H9 (cell line): ENCODE data around the gene EAF1. TPM values are rescaled to one million over a fixed set of nuclear protein-coding genes. Genes with fewer than 3 reads are reported as not detected.

Source experiments
- DNase-seq: peaks from one replicate; pipeline ENCODE4 v3.0.0-alpha.2; 2017
- H2AFZ ChIP-seq: one replicate; pipeline ENCODE4 v1.6.1; 2013; ENCODE audit warnings: mild to moderate bottlenecking, low read length, control low read depth, moderate library complexity
- H2AK5ac ChIP-seq: 2 replicates; pipeline ENCODE4 v1.6.1; 2013; ENCODE audit warnings: low read length, control low read depth, mixed read lengths; ENCODE audit not compliant: insufficient read length
- H2BK120ac ChIP-seq: one replicate; pipeline ENCODE4 v1.6.1; 2013; ENCODE audit warnings: low read depth, mild to moderate bottlenecking, low read length, control low read depth, inconsistent platforms; ENCODE audit not compliant: poor library complexity, severe bottlenecking
- H2BK12ac ChIP-seq: 2 replicates; pipeline ENCODE4 v1.6.1; 2013; ENCODE audit warnings: low read length, control low read depth, mixed read lengths, low read depth; ENCODE audit not compliant: insufficient read length
- H2BK15ac ChIP-seq: 2 replicates; pipeline ENCODE4 v1.6.1; 2013; ENCODE audit warnings: low read depth, low read length, control low read depth
- H2BK20ac ChIP-seq: one replicate; pipeline ENCODE4 v1.6.1; 2013; ENCODE audit warnings: low read depth, mild to moderate bottlenecking, low read length, control low read depth, inconsistent platforms; ENCODE audit not compliant: poor library complexity, severe bottlenecking
- H2BK5ac ChIP-seq: 2 replicates; pipeline ENCODE4 v1.6.1; 2013; ENCODE audit warnings: low read length, control low read depth, mixed read lengths; ENCODE audit not compliant: insufficient read length
- H3K14ac ChIP-seq: 2 replicates; pipeline ENCODE4 v1.6.1; 2013; ENCODE audit warnings: low read length, control low read depth; ENCODE audit not compliant: insufficient read depth
- H3K18ac ChIP-seq: 2 replicates; pipeline ENCODE4 v1.6.1; 2013; ENCODE audit warnings: low read depth, mild to moderate bottlenecking, mixed read lengths, low read length, control low read depth; ENCODE audit not compliant: insufficient read length
- H3K23ac ChIP-seq: 2 replicates; pipeline ENCODE4 v1.6.1; 2013; ENCODE audit warnings: low read length, control low read depth, mixed read lengths, low read depth; ENCODE audit not compliant: insufficient read length
- H3K23me2 ChIP-seq: 2 replicates; pipeline ENCODE4 v1.6.1; 2013; ENCODE audit warnings: low read depth, mild to moderate bottlenecking, mixed read lengths, low read length, control low read depth; ENCODE audit not compliant: insufficient read length, poor library complexity, severe bottlenecking
- H3K27ac ChIP-seq: 2 replicates; pipeline ENCODE4 v1.5.1; 2013; ENCODE audit warnings: low read length, control low read depth, mixed read lengths, low read depth; ENCODE audit not compliant: insufficient read length
- H3K27me3 ChIP-seq: 2 replicates; pipeline ENCODE4 v1.6.1; 2013; ENCODE audit warnings: low read length, control low read depth, inconsistent platforms; ENCODE audit not compliant: insufficient read depth
- H3K4ac ChIP-seq: 2 replicates; pipeline ENCODE4 v1.6.1; 2013; ENCODE audit warnings: low read depth, mild to moderate bottlenecking, control low read depth, inconsistent platforms, low read length, moderate library complexity
- H3K4me1 ChIP-seq: 2 replicates; pipeline ENCODE4 v1.6.1; 2013; ENCODE audit warnings: low read length, control low read depth, inconsistent platforms; ENCODE audit not compliant: insufficient read depth
- H3K4me2 ChIP-seq: 2 replicates; pipeline ENCODE4 v1.6.1; 2013; ENCODE audit warnings: low read length, control low read depth, mixed read lengths; ENCODE audit not compliant: insufficient read length, insufficient read depth
- H3K56ac ChIP-seq: 2 replicates; pipeline ENCODE4 v1.6.1; 2013; ENCODE audit warnings: low read depth, mild to moderate bottlenecking, mixed read lengths, low read length, control low read depth; ENCODE audit not compliant: insufficient read length
- H3K79me1 ChIP-seq: 2 replicates; pipeline ENCODE4 v1.6.1; 2013; ENCODE audit warnings: low read depth, mild to moderate bottlenecking, moderate library complexity, low read length, control low read depth, inconsistent platforms; ENCODE audit not compliant: insufficient read depth, poor library complexity, severe bottlenecking
- H3K79me2 ChIP-seq: 2 replicates; pipeline ENCODE4 v1.6.1; 2013; ENCODE audit warnings: low read length, control low read depth, inconsistent platforms; ENCODE audit not compliant: insufficient read depth
- H3K9ac ChIP-seq: 2 replicates; pipeline ENCODE4 v1.6.1; 2013; ENCODE audit warnings: low read length, control low read depth, mixed read lengths; ENCODE audit not compliant: insufficient read length; ENCODE audit errors: extremely low read depth
- H3K9me3 ChIP-seq: one replicate; pipeline ENCODE4 v1.6.1; 2013; ENCODE audit warnings: low read depth, low read length, inconsistent platforms; ENCODE audit not compliant: control insufficient read depth
- H3T11ph ChIP-seq: one replicate; pipeline ENCODE4 v1.6.1; 2013; ENCODE audit warnings: mild to moderate bottlenecking, low read length, control low read depth, inconsistent platforms
- H4K20me1 ChIP-seq: one replicate; pipeline ENCODE4 v1.6.1; 2013; ENCODE audit not compliant: control insufficient read depth, insufficient read length, insufficient read depth
- H4K5ac ChIP-seq: 2 replicates; pipeline ENCODE4 v1.6.1; 2013; ENCODE audit warnings: low read depth, mild to moderate bottlenecking, mixed read lengths, low read length, control low read depth; ENCODE audit not compliant: insufficient read length
- H4K8ac ChIP-seq: replicated peaks from 2 replicates; pipeline ENCODE4 v1.6.1; 2013; ENCODE audit warnings: low read length, control low read depth, mixed read lengths, low read depth; ENCODE audit not compliant: insufficient read length
- H4K91ac ChIP-seq: 2 replicates; pipeline ENCODE4 v1.6.1; 2013; ENCODE audit warnings: low read depth, mild to moderate bottlenecking, moderate library complexity, mixed read lengths, low read length, control low read depth; ENCODE audit not compliant: insufficient read length
- H3K27ac Mint-ChIP-seq, 3 experiments: 2 replicates in 2 of 3; 3 replicates in 1 of 3; pipeline ENCODE4 v1.8.0; 2020 to 2021; ENCODE audit warnings: mixed read lengths in 3 of 3, mild to moderate bottlenecking in 1 of 3, moderate library complexity in 1 of 3
- H3K27me3 Mint-ChIP-seq: 2 replicates; pipeline ENCODE4 v1.8.0; 2021; ENCODE audit warnings: low read depth, mild to moderate bottlenecking, moderate library complexity, mixed read lengths
- H3K36me3 Mint-ChIP-seq, 3 experiments: 2 replicates in 2 of 3; 3 replicates in 1 of 3; pipeline ENCODE4 v1.8.0; 2020 to 2021; ENCODE audit warnings: low read depth in 3 of 3, mixed read lengths in 3 of 3; ENCODE audit not compliant: insufficient read depth in 1 of 3
- H3K4me1 Mint-ChIP-seq, 2 experiments: 2 replicates each; pipeline ENCODE4 v1.8.0; 2020; ENCODE audit warnings: mixed read lengths in 2 of 2
- H3K4me3 Mint-ChIP-seq, 2 experiments: 2 replicates in 1 of 2; 3 replicates in 1 of 2; pipeline ENCODE4 v1.8.0; 2020 to 2021; ENCODE audit warnings: mild to moderate bottlenecking in 2 of 2, mixed read lengths in 2 of 2, moderate library complexity in 1 of 2
- H3K9me3 Mint-ChIP-seq, 2 experiments: 2 replicates in 1 of 2; 3 replicates in 1 of 2; pipeline ENCODE4 v1.8.0; 2020; ENCODE audit warnings: mild to moderate bottlenecking in 2 of 2, mixed read lengths in 2 of 2, moderate library complexity in 1 of 2
- CTCF ChIP-seq: fragments of 200-600 bp; sonication (generic); conservative IDR thresholded peaks from 3 replicates; pipeline ENCODE4 v1.8.0; 2021; ENCODE audit warnings: antibody characterized with exemption, mild to moderate bottlenecking
- WGBS: extraction: QIAGEN DNeasy Blood & Tissue Kit; methylation state at CpG from one replicate; pipeline ENCODE4 v1.1.7; 2013; ENCODE audit warnings: missing lambda C conversion rate, low lambda C conversion rate, mixed read lengths; ENCODE audit not compliant: insufficient read length; ENCODE audit errors: extremely low coverage; 5-methylcytosine and 5-hydroxymethylcytosine counted together
- total RNA-seq: library from RNA; stranded (reverse); gene quantifications from 2 replicates; pipeline ENCODE4 v1.2.1, GENCODE V29; 2021

The EAF1 gene
- total RNA-seq, 1 experiment from 2014 or later: 34.3 TPM

GRCh38 chr3:15380980-15381890 lies 46.2 kb upstream of the EAF1 start:
- Histone ChIP-seq H3K9me3 (no peaks in the 10 kb centered on the region), H2BK12ac (no peak overlapping the region), H3K79me1 (no peaks in the 10 kb centered on the region), H3K23ac (no peak overlapping the region), H3K18ac (no peak overlapping the region), H3K4me2 (no peak overlapping the region), H4K5ac (no peak overlapping the region), H3K79me2 (no peaks in the 10 kb centered on the region), H3K4ac (no peak overlapping the region), H4K8ac (no peak overlapping the region), H3K4me1 (no peaks in the 10 kb centered on the region), H4K91ac (no peak overlapping the region), H3K9ac (no peak overlapping the region), H3K27me3 (no peaks in the 10 kb centered on the region), H3T11ph (no peak overlapping the region), H3K14ac (no peak overlapping the region), H2BK120ac (no peak overlapping the region), H3K27ac (no peak overlapping the region), H2AK5ac (no peak overlapping the region), H3K23me2 (no peaks in the 10 kb centered on the region), H2BK5ac (no peak overlapping the region), H2AFZ (no peak overlapping the region), H2BK20ac (no peak overlapping the region), H3K56ac (no peak overlapping the region), H2BK15ac (no peak overlapping the region), H4K20me1 (no peaks in the 10 kb centered on the region)
- H3K9me3 Mint-ChIP-seq: peaks cover 8 to 13% of the 10 kb centered on the region in 2 experiments
- H3K4me1 Mint-ChIP-seq: peaks cover 3 to 5% of the 10 kb centered on the region in 2 experiments; a peak in 3 of 4 replicates
- H3K27ac Mint-ChIP-seq: no peak overlapping the region
- H3K36me3 Mint-ChIP-seq: peaks cover 0 to 5% (median 4%) of the 10 kb centered on the region in 3 experiments; a peak in 2 of 7 replicates
- WGBS: no CpG with 5 or more reads among the region's 6 CpGs
- no peak overlapping the region for H3K4me3 Mint-ChIP-seq
- peaks cover 5% of the 10 kb centered on the region for H3K27me3 Mint-ChIP-seq
- DNase-seq: no peak
- no peak for TF ChIP-seq CTCF
